NT2/D1 (cell line): ENCODE data around the gene ARAP3.

Source experiments
- SUZ12 ChIP-seq: IDR thresholded peaks from 2 replicates; pipeline ENCODE4 v1.6.1; 2011; ENCODE audit not compliant: insufficient read length, insufficient read depth; ENCODE audit errors: extremely low read depth
- YY1 ChIP-seq: IDR thresholded peaks from 2 replicates; pipeline ENCODE4 v1.6.1; 2011; ENCODE audit not compliant: insufficient read length, insufficient read depth
- ZNF274 ChIP-seq: IDR thresholded peaks from 2 replicates; pipeline ENCODE4 v1.6.1; 2011; ENCODE audit warnings: mild to moderate bottlenecking, low read depth, low read length

DNA sequence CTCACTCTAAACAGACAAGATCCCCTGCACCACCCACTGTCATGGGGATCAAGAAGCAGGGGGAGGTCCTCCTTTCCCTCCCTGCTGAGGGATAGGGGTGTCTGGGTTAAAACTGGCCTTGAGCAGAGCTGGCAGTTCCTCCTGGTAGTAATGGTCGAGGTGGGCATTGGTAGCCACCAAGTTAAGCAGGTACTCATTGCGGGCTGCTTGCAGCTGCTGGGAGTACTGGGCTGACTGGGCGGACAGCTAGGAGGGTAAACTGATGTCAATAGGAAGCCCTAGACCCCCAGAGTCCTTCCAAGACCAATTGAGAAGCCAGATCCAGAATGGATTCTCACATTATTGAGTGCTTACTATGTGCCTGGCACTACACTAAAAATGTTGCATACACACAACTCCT is 34.2 kb downstream of the ARAP3 start:
- TF ChIP-seq SUZ12, result no peak
- TF ChIP-seq YY1, result no peak
- no peak for TF ChIP-seq ZNF274
